ENCODE data around the gene NIPSNAP3A. TPM values are rescaled to one million over a fixed set of nuclear protein-coding genes. Genes with fewer than 3 reads are reported as not detected.

The NIPSNAP3A gene
- total and polyA plus RNA-seq, 2 donors (not counting 3 experiments of a cell fraction or from before 2014, with no cell fraction given) = 27.2 TPM

- Histone ChIP-seq H3K4me1 (ENCODE audit: control insufficient read depth, extremely low read depth, insufficient read depth, low read length) (peaks cover 13% of the 10 kb centered on the region), H2AFZ (ENCODE audit: low read depth, low read length) (no peak overlapping the region), H3K4me3 (replicated peaks in 1 of 3; ENCODE audit: insufficient read depth in 1 of 3, low read depth in 1 of 3, low read length in 3 of 3) (no peak overlapping the region), H3K4me2 (ENCODE audit: insufficient read depth, low read length) (no peak overlapping the region), H4K20me1 (replicated peaks; ENCODE audit: control insufficient read depth, extremely low read depth, insufficient read depth, low read length) (no peaks in the 10 kb centered on the region), H3K9me3 (replicated peaks; ENCODE audit: control insufficient read depth, insufficient read depth, low read length) (no peaks in the 10 kb centered on the region), H3K36me3 (ENCODE audit: control insufficient read depth in 2 of 2, extremely low read depth in 1 of 2, insufficient read depth in 2 of 2, low read length in 2 of 2) (no peaks in the 10 kb centered on the region), H3K27ac (ENCODE audit: insufficient read depth, low read depth, low read length) (no peak overlapping the region), H3K9me1 (replicated peaks; ENCODE audit: control insufficient read depth, extremely low read depth, insufficient read depth, low read length) (peaks cover 3% of the 10 kb centered on the region), H3K9ac (replicated peaks; ENCODE audit: extremely low read depth, insufficient read depth, low read length) (no peak overlapping the region), H3K79me2 (ENCODE audit: control insufficient read depth, insufficient read depth, low read length) (peaks cover 4% of the 10 kb centered on the region), H3K27me3 (ENCODE audit: control insufficient read depth in 2 of 2, insufficient read depth in 2 of 2, low read length in 2 of 2) (no peaks in the 10 kb centered on the region)
- no peak for DNase-seq (ENCODE audit: low read depth, low spot score)
- no TSS peak for BruUV-seq (replicated peaks)
- dilution Hi-C loops (cut with MboI; ENCODE audit: extremely low pct_ligation_motif_present, low sequenced_read_pairs) (no loop called here), intact Hi-C loops (cut with micrococcal nuclease) (no loop called here)
- ChIA-PET POLR2A (no interaction called here), CTCF (no interaction called here)
- TF ChIP-seq FOS (IDR thresholded peaks at IDR 0.05; ENCODE audit: borderline replicate concordance, insufficient read depth, low read length) (no peak), CTCF (IDR thresholded peaks at IDR 0.05; ENCODE audit: extremely low read depth in 1 of 2, insufficient read depth in 1 of 2, low read depth in 1 of 2, low read length in 2 of 2) (no peak), GATA2 (IDR thresholded peaks at IDR 0.05; ENCODE audit: insufficient read depth, insufficient read length, low read depth, low read length) (no peak), POLR2AphosphoS5 (IDR thresholded peaks at IDR 0.05; ENCODE audit: insufficient read depth, low read depth, low read length) (no peak), EZH2 (IDR thresholded peaks at IDR 0.05; ENCODE audit: borderline replicate concordance, low read depth, low read length, severe bottlenecking) (no peak), MYC (IDR thresholded peaks at IDR 0.05; ENCODE audit: low read depth, low read length) (no peak), POLR2A (IDR thresholded peaks at IDR 0.05; ENCODE audit: low read depth, low read length) (no peak), JUN (IDR thresholded peaks at IDR 0.05; ENCODE audit: borderline replicate concordance, insufficient read depth, insufficient read length, low read depth) (no peak), MAX (IDR thresholded peaks at IDR 0.05; ENCODE audit: insufficient read depth, insufficient read length) (no peak)
- no peak for FAIRE-seq
These were observed 1.2 kb upstream of the NIPSNAP3A start for GRCh38 chr9:104746285-104746684.
